NCI-H345 (cell line): ENCODE data around the gene LCOR.
"Not testable (repeated sequence)": the region's sequence is repeated elsewhere in the genome, so short reads cannot be mapped to it uniquely, and the experiment has no call there.

Source experiments
- DNase-seq: peaks from one replicate; lab custom pipeline; 2025; lab: John Stamatoyannopoulos, UW

LCOR gene

DNA sequence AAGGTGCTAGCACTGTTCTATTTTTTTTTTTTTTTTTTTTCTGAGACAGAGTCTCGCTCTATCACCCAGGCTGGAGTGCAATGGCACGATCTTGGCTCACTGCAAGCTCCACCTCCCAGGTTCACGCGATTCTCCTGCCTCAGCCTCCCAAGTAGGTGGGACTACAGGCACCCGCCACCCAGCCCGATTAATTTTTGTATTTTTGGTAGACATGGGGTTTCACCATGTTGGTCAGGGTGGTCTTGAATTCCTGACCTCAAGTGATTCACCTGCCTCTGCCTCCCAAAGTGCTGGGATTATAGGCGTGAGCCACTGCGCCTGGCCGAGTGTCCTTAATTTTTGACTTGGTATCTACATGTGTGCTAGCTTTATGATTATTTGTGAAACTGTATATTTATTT, 201.7 kb downstream of the LCOR start:
- not testable (repeated sequence) for DNase-seq

- no peak for DNase-seq
Measured at GRCh38 chr10:97034301-97034700, 202.2 kb downstream of the LCOR start.

DNA sequence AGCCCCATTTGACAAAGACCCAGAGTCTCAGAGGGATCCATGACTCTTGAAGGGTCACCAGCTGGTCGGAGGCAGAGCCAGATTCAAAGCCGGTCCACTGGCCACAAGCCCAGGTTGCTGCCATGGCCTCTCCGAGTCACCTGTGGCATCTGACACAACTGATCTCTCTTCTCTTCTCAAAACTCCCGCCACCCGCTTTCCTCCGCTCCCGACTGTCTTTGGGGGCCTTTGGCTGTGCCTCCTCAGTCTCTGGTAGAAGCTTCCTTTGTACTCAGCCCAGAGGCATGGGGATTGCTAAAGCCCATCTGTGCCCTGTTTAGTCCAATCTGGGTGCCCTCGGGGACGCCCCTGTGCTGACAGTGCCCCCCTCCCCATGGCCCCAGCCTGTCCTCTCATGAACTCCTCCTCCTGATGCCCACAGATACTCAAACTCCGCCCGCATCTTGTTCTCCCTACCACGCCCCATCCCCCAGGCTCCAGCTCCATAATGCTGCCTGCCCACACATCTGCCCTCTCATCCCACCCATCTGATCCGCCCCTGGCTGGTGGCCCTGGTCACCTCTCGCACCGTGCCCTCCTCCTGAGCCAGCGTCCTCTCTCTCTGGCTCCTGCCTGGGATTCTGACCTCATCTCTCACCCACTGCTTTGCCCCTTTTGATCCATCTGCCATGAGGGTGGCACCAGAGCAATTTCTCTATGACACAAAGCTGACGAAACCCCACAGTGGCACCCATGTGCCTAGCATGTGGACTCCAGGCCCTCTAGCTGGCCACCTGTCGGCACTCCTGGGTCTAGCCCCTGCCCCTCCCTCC, 203.1 kb downstream of the LCOR start:
- no peak for DNase-seq

GRCh38 chr10:97037365-97038361, 205.6 kb downstream of the LCOR start:
- DNase-seq, result peak; percentile 83

DNA sequence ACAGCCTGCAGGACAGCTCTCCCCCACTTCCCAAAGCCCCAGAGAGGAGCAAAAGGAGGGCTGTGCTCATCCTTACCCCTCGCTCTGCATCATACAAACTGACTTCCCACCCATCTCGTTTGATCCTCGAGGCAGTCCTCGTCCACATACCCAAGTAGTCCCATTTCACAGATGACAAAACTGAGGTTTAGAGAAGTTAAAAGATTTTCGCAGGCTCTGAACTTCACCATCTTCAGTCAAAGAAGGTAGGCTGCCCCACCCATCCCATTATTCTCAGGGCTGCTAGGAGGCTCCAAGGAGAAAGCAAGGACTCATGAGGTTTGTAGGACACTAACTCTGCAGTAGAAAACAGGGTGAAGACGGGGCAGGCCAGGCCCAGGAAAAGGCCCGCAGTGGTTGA, 206.6 kb downstream of the LCOR start:
- no peak for DNase-seq

- no peak for DNase-seq
Measured at GRCh38 chr10:97039538-97040247, 207.6 kb downstream of the LCOR start.

GRCh38 chr10:97040248-97040584, 208.1 kb downstream of the LCOR start:
- DNase-seq, result no peak

DNA sequence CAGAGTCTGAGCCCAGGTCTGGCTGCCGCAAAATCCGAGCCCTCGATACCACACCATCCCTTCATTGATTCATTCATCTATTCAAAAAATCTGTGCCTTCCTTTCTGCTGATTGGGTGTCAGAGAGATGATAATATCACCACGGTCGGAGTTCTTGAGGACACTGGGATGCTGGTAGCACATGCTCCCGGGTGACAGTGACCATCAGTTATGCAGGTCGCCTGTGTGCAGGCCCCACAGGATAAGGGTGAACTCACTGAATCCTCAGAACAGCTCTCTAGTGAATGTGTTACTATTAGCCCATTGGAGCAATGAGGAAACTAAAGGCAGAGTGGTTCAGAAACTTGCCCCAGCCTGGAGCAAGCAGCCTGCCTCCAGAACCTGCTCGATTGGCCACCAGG, 208.6 kb downstream of the LCOR start:
- DNase-seq, result no peak

- no peak for DNase-seq
Measured at GRCh38 chr10:97042081-97042480, 210.0 kb downstream of the LCOR start.

GRCh38 chr10:97042716-97043562, 210.8 kb downstream of the LCOR start:
- DNase-seq, result no peak

- DNase-seq, result no peak
Measured at GRCh38 chr10:97043563-97043855, 211.4 kb downstream of the LCOR start.
